Kidney (tissue), 14 donors: Measurements from ENCODE around the gene KIR3DL2. TPM values are rescaled to one million over a fixed set of nuclear protein-coding genes. Genes with fewer than 3 reads are reported as not detected.
"Not testable (repeated sequence)": the region's sequence is repeated elsewhere in the genome, so short reads cannot be mapped to it uniquely, and the experiment has no call there.

Source experiments
- DNase-seq, 5 donors: peaks; one replicate each; pipeline ENCODE4 v3.0.0-alpha.2; 2013 to 2020
- FAIRE-seq: peaks from 2 replicates; lab custom pipeline; 2012; peaks lifted over from hg19 to GRCh38; lab: Jason Lieb, UNC
- H3K27ac ChIP-seq, 2 donors: one replicate each; pipeline ENCODE4 v1.7.0; 2013; ENCODE audit warnings: low read depth in 2 of 2, low read length in 2 of 2, inconsistent platforms in 1 of 2
- H3K27me3 ChIP-seq: one replicate; pipeline ENCODE4 v1.7.1; 2013; ENCODE audit warnings: low read length, inconsistent platforms; ENCODE audit not compliant: control insufficient read depth, insufficient read depth
- H3K36me3 ChIP-seq, 3 donors: one replicate each; pipeline versions ENCODE4 v1.7.0 to v1.7.1; 2013; ENCODE audit warnings: low read length in 3 of 3, control low read depth in 1 of 3, inconsistent platforms in 1 of 3; ENCODE audit not compliant: insufficient read depth in 3 of 3, control insufficient read depth in 2 of 3
- H3K4me1 ChIP-seq, 3 donors: one replicate each; pipeline versions ENCODE4 v1.7.0 to v1.7.1; 2013; ENCODE audit warnings: low read length in 3 of 3, inconsistent platforms in 1 of 3, low read depth in 1 of 3; ENCODE audit not compliant: control insufficient read depth in 2 of 3, insufficient read depth in 2 of 3
- H3K4me3 ChIP-seq, 3 donors: one replicate each; pipeline versions ENCODE4 v1.7.0 to v1.8.1; 2013; ENCODE audit warnings: low read length in 3 of 3, control low read depth in 1 of 3, inconsistent platforms in 1 of 3
- H3K9ac ChIP-seq, 3 donors: one replicate each; pipeline versions ENCODE4 v1.7.0 to v1.7.1; 2013; ENCODE audit warnings: low read length in 3 of 3, control low read depth in 1 of 3, inconsistent platforms in 1 of 3
- H3K9me3 ChIP-seq, 3 donors: one replicate each; pipeline versions ENCODE4 v1.7.0 to v1.7.1; 2013; ENCODE audit warnings: low read length in 3 of 3, control low read depth in 1 of 3, inconsistent platforms in 1 of 3; ENCODE audit not compliant: control insufficient read depth in 2 of 3, insufficient read depth in 1 of 3
- CTCF ChIP-seq: IDR thresholded peaks from 3 replicates; pipeline ENCODE4 v1.5.1; 2012; ENCODE audit warnings: mild to moderate bottlenecking, moderate library complexity, borderline replicate concordance; ENCODE audit not compliant: insufficient read depth; ENCODE audit errors: extremely low read depth
- intact Hi-C: fragments of 100-400 bp; cut with DNase I; formaldehyde crosslinking; loops from one replicate; pipeline ENCODE4 v1.11.1; 2022
- polyA plus RNA-seq: library from polyadenylated mRNA; stranded (reverse); fragments of 350-450 nt; fragmentation: Illumina TruSeq; extraction: RNeasy Lipid Tissue Mini Kit (QIAGEN cat#74804); gene quantifications from one replicate; pipeline ENCODE4 v1.2.3, GENCODE V29; 2014; ENCODE audit warnings: low read depth, low replicate concordance; ENCODE audit not compliant: insufficient read depth
- total RNA-seq: library from RNA; stranded (reverse); fragmentation: NEBNext Ultra II Directional; extraction: Animal tissue kit (Norgen Biotek cat#: 25700); gene quantifications from one replicate; pipeline ENCODE4 v1.2.1, GENCODE V29; 2021
- donor health status: control.
- donor health status: control.
- donor health status: control.
- donor health status: control.
- donor health status: control.
- donor health status: DM: yes; HTN: yes; CAD: no.
- donor health status: Normal renal cell carcinoma (clear cell type).

Gene KIR3DL2
- total and polyA plus RNA-seq, 2 donors from 2014 or later: 0.13 TPM; not detected in 1

DNA sequence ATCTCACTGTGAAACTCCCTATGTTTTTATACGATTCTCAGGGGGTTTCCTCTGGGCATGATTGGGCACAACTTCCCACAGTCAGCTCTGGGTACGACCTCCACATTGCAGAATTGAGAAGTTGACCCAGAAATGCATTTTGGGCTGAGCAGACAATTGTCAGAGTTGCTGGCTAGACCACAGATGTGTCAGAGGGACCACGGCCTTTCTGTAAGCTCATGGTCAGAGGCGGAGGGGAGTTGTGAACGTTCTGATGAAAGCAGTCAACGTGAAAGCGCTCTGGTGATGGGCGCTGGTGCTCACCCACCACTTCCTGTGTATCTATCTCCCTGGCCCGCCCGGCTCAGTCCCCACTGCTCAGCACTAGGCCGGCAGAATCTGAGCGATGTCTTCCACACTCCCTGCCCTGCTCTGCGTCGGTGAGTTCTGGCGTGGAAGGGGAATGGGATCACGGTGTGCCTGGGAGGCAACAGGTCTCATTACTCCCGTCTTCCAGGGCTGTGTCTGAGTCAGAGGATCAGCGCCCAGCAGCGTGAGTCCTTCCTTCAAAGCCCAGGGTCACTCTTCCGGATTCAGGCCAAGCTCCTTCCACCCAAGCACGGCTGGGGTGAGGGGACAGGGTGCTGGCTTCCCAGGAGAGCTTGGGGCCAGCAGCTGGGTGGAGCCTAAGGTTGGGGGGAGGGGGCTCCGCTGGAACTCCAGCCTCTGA lies 55.7 kb downstream of the KIR3DL2 start, which contains the start of gene NCR1:
Gene NCR1 (plus strand): TSS at position 346 of the 709 bp plus-strand sequence. CDS start 40 bp downstream, at position 386.
- intact Hi-C loops: no loop called here
- peak in 2 of 5 donors; percentile 11 to 62 for DNase-seq
- Histone ChIP-seq H3K4me3 (no peak within 1 kb of the TSS), H3K9ac (no peak within 1 kb of the TSS), H3K4me1 (no peaks in the 10 kb centered on the region), H3K27ac (no peak within 1 kb of the TSS), H3K36me3 (no peaks in the 10 kb centered on the region), H3K9me3 (no peaks in the 10 kb centered on the region), H3K27me3 (no peaks in the 10 kb centered on the region)
- no peak for FAIRE-seq
- no peak for TF ChIP-seq CTCF

DNA sequence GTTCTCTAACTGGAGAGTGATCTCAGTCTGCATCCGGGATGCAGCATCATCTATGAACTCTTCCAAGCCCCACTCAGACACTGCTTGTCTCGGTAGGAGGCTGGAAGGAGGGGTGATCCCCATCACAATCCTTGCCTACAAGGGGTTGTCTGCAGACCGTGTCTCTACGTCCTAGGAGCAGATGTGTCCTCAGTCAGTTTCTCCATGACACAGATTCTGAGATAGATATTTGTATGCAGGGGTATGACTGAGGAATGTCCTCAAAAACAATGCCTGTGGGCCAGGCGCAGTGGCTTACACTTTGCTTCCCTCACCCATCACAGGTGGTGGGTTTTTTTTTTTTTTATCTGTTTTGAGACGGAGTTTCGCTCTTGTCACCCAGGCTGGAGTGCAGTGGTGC lies 56.6 kb downstream of the KIR3DL2 start:
- H3K4me1 ChIP-seq: no peaks in the 10 kb centered on the region
- no peaks in the 10 kb centered on the region for H3K36me3 ChIP-seq
- no peaks in the 10 kb centered on the region for H3K27me3 ChIP-seq
- no peak overlapping the region for H3K27ac ChIP-seq
- H3K4me3 ChIP-seq: no peak overlapping the region
- peak in 1 of 5 donors; percentile 10 for DNase-seq
- intact Hi-C loops: no loop called here
- TF ChIP-seq CTCF: no peak
- H3K9me3 ChIP-seq: no peaks in the 10 kb centered on the region
- H3K9ac ChIP-seq: no peak overlapping the region
- no peak for FAIRE-seq

DNA sequence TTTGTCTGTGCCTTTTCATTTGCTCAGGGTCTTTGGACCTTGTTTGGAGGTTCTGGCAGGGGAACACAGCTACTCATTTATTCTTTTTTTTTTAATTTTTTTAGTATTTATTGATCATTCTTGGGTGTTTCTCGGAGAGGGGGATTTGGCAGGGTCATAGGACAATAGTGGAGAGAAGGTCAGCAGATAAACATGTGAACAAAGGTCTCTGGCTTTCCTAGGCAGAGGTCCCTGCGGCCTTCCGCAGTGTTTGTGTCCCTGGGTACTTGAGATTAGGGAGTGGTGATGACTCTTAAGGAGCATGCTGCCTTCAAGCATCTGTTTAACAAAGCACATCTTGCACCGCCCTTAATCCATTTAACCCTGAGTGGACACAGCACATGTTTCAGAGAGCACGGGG lies 57.7 kb downstream of the KIR3DL2 start:
- H3K9me3 ChIP-seq, H3K4me3 ChIP-seq, H3K36me3 ChIP-seq, H3K4me1 ChIP-seq, H3K9ac ChIP-seq, H3K27ac ChIP-seq, FAIRE-seq, H3K27me3 ChIP-seq, intact Hi-C loops, DNase-seq: not testable (repeated sequence)

Other genes starting within 250 kb of the KIR3DL2 start
- gene LILRB1, start 220.0 kb upstream of the KIR3DL2 start, total RNA-seq: 10.9 TPM
- gene LILRB1, start 220.0 kb upstream of the KIR3DL2 start, polyA plus RNA-seq: 0.41 TPM
- 9.9 TPM for gene LILRB4, start 187.5 kb upstream of the KIR3DL2 start, total RNA-seq
- gene LILRB4, start 187.5 kb upstream of the KIR3DL2 start, polyA plus RNA-seq: 1.8 TPM
- not detected for gene KIR3DL3, start 126.0 kb upstream of the KIR3DL2 start, total RNA-seq
- gene KIR3DL3, start 126.0 kb upstream of the KIR3DL2 start, polyA plus RNA-seq: not detected
- gene KIR2DL3, start 111.9 kb upstream of the KIR3DL2 start, total RNA-seq: 0.25 TPM
- not detected for gene KIR2DL3, start 111.9 kb upstream of the KIR3DL2 start, polyA plus RNA-seq
- 0.25 TPM for gene KIR2DL1, start 80.7 kb upstream of the KIR3DL2 start, total RNA-seq
- gene KIR2DL1, start 80.7 kb upstream of the KIR3DL2 start, polyA plus RNA-seq: not detected
- gene KIR2DL4, start 46.8 kb upstream of the KIR3DL2 start, total RNA-seq: 0.25 TPM
- gene KIR2DL4, start 46.8 kb upstream of the KIR3DL2 start, polyA plus RNA-seq: not detected
- 0.25 TPM for gene KIR3DL1, start 34.0 kb upstream of the KIR3DL2 start, total RNA-seq
- not detected for gene KIR3DL1, start 34.0 kb upstream of the KIR3DL2 start, polyA plus RNA-seq
- not detected for gene KIR2DS4, start 17.8 kb upstream of the KIR3DL2 start, total RNA-seq
- gene KIR2DS4, start 17.8 kb upstream of the KIR3DL2 start, polyA plus RNA-seq: not detected
- 1.8 TPM for gene FCAR, start 23.8 kb downstream of the KIR3DL2 start, total RNA-seq
- not detected for gene FCAR, start 23.8 kb downstream of the KIR3DL2 start, polyA plus RNA-seq
- gene NCR1, start 55.7 kb downstream of the KIR3DL2 start, total RNA-seq: 0.91 TPM
- gene NCR1, start 55.7 kb downstream of the KIR3DL2 start, polyA plus RNA-seq: not detected
- gene NLRP7, start 97.1 kb downstream of the KIR3DL2 start, total RNA-seq: 0.16 TPM
- not detected for gene NLRP7, start 97.1 kb downstream of the KIR3DL2 start, polyA plus RNA-seq
- 34.4 TPM for gene NLRP2, start 115.9 kb downstream of the KIR3DL2 start, total RNA-seq
- gene NLRP2, start 115.9 kb downstream of the KIR3DL2 start, polyA plus RNA-seq: 2.2 TPM
- 0.35 TPM for gene GP6, start 187.8 kb downstream of the KIR3DL2 start, total RNA-seq
- 0.73 TPM for gene GP6, start 187.8 kb downstream of the KIR3DL2 start, polyA plus RNA-seq
- 38.7 TPM for gene RDH13, start 212.7 kb downstream of the KIR3DL2 start, total RNA-seq
- gene RDH13, start 212.7 kb downstream of the KIR3DL2 start, polyA plus RNA-seq: 24.9 TPM
- gene EPS8L1, start 225.4 kb downstream of the KIR3DL2 start, total RNA-seq: 95.0 TPM
- 45.4 TPM for gene EPS8L1, start 225.4 kb downstream of the KIR3DL2 start, polyA plus RNA-seq